Bronchial epithelial cell (primary cell): ENCODE results near the gene TNNI3. TPM values are rescaled to one million over a fixed set of nuclear protein-coding genes. Genes with fewer than 3 reads are reported as not detected.
A peak's percentile ranks its signal among the peaks of the same experiment; 100 is the strongest.
"Not testable (repeated sequence)": the region's sequence is repeated elsewhere in the genome, so short reads cannot be mapped to it uniquely, and the experiment has no call there.

Experiments used
- DNase-seq: peaks from one replicate; pipeline ENCODE4 v3.0.0-alpha.2; 2010; ENCODE audit warnings: low read depth
- FAIRE-seq: peaks from 2 replicates; lab custom pipeline; 2011; peaks lifted over from hg19 to GRCh38; lab: Jason Lieb, UNC
- H3K27me3 ChIP-seq: 2 replicates; pipeline ENCODE4 v1.5.1; 2011; ENCODE audit warnings: low read length; ENCODE audit not compliant: control insufficient read depth, insufficient read depth
- H3K36me3 ChIP-seq: 2 replicates; pipeline ENCODE4 v1.5.1; 2011; ENCODE audit warnings: low read length; ENCODE audit not compliant: control insufficient read depth, insufficient read depth
- H3K4me3 ChIP-seq: 2 replicates; pipeline ENCODE4 v1.5.1; 2011; ENCODE audit warnings: mild to moderate bottlenecking, low read depth, low read length, control low read depth
- total RNA-seq: library from RNA; depleted of rRNA; stranded (reverse); fragments of >200 nt; gene quantifications from 2 replicates; pipeline ENCODE4 v1.2.1, GENCODE V29; 2014
- TF ChIP-seq, protein P1 (sequence below): IDR thresholded peaks from 2 replicates; pipeline ENCODE4 v1.5.1; 2011; ENCODE audit warnings: mild to moderate bottlenecking, moderate library complexity, low read length, control low read depth, inconsistent platforms; ENCODE audit not compliant: insufficient read depth, severe bottlenecking

The TNNI3 gene
- 0.53 and 1.0 TPM in 2 replicates for total RNA-seq

DNA sequence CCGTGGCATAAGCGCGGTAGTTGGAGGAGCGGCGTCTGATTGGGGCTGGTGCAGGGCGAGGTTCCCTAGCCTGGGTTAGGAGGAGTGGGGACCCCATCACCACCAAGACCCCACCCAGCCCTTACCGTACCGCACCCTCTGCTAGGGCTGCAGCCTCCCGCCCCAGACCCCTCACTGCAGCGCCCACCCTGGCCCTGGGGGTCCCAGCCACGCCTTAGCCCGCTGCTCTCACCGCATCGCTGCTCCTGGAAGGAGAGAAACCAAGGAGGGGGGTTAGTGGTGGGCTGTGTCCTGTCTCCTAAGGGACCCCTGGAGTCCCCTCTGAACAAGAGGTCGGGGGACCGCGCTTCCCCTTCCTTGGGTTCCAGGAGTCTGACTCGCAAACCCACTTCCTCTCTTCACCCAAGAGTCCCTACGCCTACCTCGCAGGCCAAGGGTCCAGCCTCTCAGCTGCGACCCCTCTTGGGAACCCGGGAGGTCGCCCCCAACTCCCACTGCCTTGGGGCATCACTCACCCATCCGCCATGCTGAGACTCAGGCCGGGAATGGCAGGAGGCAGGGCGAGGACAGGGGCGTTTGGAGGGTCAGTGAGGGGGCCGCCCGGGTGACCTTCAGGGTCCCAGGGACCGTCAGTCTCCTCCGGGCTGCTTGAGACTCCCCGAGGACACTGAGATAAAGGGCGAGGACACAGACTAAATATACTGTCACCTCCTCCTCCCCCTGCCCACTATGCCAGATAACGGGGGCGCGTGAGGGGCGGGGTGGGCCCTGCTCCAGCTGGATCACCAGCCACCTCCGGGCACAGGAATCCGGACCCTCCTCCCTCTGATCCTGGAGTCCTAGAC, at the start of gene TNNI3:
Gene TNNI3, minus strand, starts transcription at position 669 of the 845 bp plus-strand sequence. Its CDS starts 143 bp downstream, at position 526.
- H3K36me3 ChIP-seq = no peaks in the 10 kb centered on the region
- H3K4me3 ChIP-seq = no peak within 1 kb of the TSS
- DNase-seq = no peak
- no peaks in the 10 kb centered on the region for H3K27me3 ChIP-seq
- FAIRE-seq = no peak
- TF ChIP-seq, protein P1, sequence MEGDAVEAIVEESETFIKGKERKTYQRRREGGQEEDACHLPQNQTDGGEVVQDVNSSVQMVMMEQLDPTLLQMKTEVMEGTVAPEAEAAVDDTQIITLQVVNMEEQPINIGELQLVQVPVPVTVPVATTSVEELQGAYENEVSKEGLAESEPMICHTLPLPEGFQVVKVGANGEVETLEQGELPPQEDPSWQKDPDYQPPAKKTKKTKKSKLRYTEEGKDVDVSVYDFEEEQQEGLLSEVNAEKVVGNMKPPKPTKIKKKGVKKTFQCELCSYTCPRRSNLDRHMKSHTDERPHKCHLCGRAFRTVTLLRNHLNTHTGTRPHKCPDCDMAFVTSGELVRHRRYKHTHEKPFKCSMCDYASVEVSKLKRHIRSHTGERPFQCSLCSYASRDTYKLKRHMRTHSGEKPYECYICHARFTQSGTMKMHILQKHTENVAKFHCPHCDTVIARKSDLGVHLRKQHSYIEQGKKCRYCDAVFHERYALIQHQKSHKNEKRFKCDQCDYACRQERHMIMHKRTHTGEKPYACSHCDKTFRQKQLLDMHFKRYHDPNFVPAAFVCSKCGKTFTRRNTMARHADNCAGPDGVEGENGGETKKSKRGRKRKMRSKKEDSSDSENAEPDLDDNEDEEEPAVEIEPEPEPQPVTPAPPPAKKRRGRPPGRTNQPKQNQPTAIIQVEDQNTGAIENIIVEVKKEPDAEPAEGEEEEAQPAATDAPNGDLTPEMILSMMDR = no peak

DNA sequence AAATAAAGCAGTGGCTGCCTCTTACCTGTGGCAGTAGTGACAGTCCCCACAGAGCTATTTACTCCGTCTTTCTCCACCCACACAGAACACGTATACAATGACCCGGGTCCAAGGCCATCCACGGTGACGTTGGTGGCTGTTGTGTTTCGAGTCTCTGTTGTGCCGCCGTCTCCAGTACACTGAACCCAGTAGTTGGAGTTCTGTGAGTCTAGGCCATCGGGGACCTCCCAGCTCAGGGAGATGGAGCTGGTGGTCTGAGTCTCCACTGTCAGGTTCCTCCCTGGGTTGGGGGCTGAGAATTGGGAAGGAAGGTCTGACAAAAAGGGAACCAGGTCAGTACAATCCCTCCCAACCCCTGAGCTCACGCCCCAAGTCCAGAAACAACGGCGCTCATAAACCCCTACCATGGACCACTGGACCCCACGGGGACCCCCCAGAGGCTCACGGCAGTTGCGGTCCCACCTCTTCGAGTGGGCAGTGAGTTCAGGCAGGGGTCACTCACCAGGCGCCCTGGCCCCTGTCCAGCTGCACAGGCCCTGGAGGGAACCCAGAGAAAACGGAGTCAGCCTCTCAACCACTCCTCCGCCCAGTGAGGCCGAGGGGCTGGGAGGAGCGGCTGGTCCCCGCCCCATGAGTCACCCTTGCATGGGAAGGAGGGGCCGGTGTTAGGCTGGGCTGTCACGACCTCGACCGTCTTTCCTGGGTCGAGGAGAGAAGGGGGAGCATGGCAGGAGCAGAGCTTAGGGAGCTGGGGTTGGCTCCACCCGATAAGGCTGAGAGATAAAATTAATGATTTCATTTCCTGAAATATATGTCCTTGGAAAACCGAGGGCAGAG, 49.4 kb upstream of the TNNI3 start:
- DNase-seq (peak; percentile 82), FAIRE-seq (no peak)
- H3K4me3 ChIP-seq = no peak overlapping the region
- H3K27me3 ChIP-seq = no peaks in the 10 kb centered on the region
- TF ChIP-seq, protein P1 = no peak
- no peaks in the 10 kb centered on the region for H3K36me3 ChIP-seq

DNA sequence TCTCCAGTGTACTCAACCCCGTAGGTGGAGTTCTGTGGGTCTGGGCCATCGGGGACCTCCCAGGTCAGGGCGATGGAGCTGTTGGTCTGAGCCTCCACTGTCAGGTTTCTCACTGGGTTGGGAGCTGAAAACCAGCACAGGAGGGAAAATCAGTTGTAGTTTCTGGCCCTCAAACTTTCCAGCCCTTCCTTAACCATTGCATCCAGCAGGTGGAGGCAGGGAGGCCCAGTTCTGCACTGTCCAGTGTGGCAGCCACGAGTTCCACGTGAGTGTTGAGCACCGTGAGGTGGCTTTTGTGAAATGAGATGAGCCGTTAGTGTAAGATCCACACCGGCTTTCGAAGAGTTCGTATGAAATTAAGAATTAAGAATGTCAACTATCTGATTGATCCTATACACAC, 44.7 kb upstream of the TNNI3 start:
- TF ChIP-seq, protein P1 = peak; percentile 16
- H3K27me3 ChIP-seq, H3K36me3 ChIP-seq, DNase-seq, FAIRE-seq, H3K4me3 ChIP-seq: not testable (repeated sequence)

DNA sequence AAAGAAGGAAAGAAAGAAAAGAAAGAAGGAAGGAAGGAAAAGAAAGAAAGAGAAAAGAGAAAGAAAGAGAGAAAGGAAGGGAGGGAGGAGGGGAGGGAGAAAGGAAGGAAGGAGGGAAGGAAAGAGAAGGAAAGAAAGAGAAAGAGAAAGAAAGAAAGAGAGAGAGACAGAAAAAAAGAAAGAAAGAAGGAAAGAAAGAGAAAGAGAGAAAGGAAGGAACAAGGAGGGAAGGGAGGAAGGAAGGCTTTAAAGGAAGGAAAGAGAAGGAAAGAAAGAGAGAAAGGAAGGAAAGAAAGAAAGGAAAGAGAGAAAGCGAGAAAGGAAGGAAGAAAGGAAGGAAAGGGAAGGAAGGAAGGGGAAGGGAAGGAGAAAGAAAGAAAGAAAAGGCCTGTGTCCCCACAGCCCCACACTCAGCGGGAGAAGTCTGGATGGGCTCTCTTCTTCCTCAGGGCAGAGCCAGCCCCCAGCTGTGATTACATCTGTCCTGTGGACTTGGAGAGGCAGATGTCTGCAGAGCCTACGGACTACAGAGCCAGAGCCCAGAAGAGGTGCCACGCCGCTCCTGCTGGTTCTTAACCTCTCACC, 42.2 kb upstream of the TNNI3 start:
- H3K27me3 ChIP-seq = no peaks in the 10 kb centered on the region
- no peaks in the 10 kb centered on the region for H3K36me3 ChIP-seq
- no peak overlapping the region for H3K4me3 ChIP-seq
- TF ChIP-seq, protein P1 = no peak
- FAIRE-seq (no peak), DNase-seq (no peak)

DNA sequence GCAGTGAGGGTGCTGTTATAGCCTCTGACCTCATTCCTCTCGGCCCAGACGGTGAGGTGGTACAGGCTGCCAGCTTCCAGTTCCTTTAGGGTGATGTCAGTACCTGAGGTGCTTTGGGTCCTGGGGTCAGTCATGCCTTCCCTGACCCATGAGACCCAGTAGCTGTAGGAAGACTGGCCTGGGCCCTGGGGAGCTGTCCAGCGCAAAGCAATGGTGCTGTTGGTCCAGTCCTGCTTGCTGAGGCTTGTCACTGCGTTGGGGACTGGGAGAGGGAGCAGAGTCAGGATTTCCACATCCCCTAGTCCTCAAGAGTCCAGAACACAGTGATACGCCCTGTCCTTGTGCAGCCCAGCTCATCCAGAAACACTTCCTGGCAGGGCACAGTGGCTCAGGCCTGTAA, 41.1 kb upstream of the TNNI3 start:
- TF ChIP-seq, protein P1 = no peak
- no peak overlapping the region for H3K4me3 ChIP-seq
- H3K27me3 ChIP-seq = no peaks in the 10 kb centered on the region
- no peaks in the 10 kb centered on the region for H3K36me3 ChIP-seq
- FAIRE-seq (no peak), DNase-seq (peak; percentile 17)
